ENCODE results near the gene RANBP2.
"Not testable (repeated sequence)": the region's sequence is repeated elsewhere in the genome, so short reads cannot be mapped to it uniquely, and the experiment has no call there.

RANBP2 gene

DNA sequence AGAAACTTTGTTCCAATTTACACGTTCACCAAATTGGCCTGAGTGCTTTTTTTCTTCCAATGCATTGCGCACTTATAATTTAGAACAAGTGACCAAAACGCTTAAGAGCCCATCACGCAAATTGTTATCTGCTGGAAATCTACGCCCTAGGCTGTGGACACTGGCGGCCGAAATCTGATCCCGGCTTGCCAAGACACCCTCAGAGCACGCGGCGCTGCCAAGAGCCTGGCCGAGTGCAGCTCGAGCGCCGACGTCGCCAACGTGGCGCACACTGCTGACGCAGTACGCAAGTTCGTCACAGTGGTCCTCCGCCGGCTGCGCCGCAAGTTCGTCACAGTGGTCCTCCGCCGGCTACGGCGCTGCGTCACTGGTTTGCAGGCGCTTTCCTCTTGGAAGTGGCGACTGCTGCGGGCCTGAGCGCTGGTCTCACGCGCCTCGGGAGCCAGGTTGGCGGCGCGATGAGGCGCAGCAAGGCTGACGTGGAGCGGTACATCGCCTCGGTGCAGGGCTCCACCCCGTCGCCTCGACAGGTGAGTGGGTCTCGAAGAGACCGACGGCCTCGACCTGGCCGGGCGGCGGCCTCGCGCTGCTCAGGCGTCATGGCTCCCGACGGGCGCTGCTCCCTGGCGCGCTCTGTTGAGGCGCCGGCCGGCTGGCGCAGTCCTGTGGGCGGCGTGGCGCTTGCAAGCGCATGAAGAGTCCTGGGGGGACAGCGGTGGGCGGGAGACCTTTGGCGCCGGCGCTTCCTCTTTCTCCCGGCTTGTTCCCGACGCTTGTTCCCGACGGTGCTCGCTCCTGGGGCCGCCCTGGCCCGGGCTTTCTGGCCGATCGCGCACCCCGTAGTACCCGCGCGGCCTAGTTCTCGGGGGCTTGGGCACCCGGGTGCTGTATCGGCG is at the start of gene RANBP2:
Gene RANBP2 (plus strand): TSS at position 334 of the 896 bp plus-strand sequence. CDS start 125 bp downstream, at position 459.
- DNase-seq, result peak; percentile 63

DNA sequence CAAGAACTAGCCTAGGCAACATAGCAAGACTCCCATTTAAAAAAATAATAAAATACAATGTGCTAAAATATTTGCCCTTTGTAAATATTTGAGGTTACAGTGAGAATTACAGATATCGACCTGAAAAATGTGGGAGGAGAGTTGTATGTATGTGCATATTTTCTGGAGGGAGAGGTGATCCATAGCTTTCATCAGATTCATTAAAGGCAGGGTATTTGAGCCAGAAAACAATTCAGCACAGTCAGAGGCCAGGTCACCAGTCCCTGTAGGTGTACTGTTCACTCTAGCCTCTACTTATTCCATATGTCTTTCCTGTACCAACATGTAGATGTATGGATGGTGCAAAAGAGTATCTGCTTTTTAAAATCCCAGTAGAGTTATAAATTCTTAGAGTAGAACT is 49.0 kb upstream of the RANBP2 start:
- not testable (repeated sequence) for DNase-seq

- not testable (repeated sequence) for DNase-seq
These were observed 47.0 kb upstream of the RANBP2 start for GRCh38 chr2:108672200-108672805.

GRCh38 chr2:108676522-108676921 is 42.8 kb upstream of the RANBP2 start:
- not testable (repeated sequence) for DNase-seq

- DNase-seq, result not testable (repeated sequence)
These were observed 42.0 kb upstream of the RANBP2 start for GRCh38 chr2:108677239-108677744.

GRCh38 chr2:108678198-108678651 is 41.1 kb upstream of the RANBP2 start:
- DNase-seq, result not testable (repeated sequence)

DNA sequence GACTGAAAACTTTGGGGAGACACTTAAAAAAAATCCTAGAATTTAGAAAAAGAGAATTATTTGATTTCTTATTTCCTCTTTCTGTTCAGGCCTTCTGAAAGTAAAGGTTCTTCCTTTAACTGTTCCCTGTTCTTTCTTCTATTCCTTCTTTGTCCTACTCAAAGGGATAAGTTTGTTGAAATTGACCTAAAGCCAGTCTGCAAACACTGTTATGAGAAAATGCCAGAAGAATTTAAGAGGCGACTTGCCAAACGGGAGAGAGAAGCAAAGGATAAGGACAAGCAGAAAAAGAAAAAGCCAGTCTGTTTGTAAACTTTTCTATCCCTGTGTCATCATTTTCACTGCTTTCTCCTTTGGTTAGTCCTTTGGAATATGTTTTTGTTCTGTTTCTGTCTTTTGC is 38.5 kb upstream of the RANBP2 start:
- DNase-seq, result not testable (repeated sequence)

DNA sequence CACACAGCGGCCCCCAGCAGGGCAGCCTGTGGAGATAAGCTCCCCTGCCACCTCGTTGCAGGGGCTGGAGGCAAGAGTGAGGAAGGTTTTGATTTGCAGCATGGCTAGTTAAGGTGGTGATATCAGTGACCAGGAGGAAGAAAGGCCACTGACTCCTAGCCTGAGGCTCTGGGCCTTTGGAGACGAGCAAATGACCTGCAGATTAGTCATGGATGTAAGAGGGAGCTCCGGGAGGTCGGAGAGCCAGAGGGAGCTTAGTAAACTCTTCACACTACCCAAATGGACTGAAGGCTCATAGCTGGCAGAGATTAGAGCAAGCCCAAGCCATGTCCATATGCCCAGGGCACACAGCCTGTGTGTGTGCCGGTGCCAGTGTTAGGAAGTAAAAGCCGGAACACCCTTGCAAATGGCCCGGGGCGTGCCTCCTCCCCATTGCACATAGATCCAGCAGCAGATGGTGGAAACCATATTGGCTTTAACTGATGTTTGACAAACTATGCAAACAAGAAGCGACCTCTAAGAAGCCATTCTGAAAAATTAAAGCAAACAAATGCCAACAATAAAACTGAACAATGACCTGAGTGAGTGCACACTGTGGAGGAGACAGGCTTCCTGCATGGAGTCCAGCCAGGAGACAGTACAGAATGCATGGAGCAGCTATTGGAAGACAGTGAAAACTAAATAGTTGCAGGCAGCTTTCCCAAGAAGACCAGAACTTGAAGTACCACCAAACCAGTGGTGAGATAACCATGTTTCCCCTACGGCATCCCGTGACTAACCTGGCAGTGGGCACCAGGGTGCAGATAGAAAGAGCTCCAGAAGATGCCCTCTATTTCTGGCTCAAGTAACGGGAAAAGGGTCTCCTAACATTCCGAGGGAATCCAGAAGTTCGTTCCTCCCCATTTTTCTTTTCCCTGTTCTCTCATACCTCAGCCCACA is 30.2 kb upstream of the RANBP2 start:
- not testable (repeated sequence) for DNase-seq

DNA sequence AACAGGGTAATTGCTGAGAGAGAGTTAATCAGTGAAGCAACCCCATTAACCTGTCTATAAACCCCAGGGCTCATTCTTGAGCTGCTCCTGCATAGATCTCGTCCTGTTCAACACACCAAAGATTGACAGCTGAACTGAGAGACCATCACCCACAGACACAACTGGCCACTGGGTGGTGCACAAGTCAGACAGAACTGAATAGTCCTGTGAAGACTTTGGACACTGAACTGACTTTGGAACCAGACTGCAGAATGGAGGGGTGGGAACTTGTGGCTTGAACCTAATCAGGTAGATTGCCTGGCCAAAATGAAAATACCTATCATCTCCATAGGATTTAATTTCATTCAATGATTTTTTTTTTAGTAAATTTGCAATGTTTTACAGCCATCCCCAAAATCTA is 29.3 kb upstream of the RANBP2 start:
- not testable (repeated sequence) for DNase-seq

DNA sequence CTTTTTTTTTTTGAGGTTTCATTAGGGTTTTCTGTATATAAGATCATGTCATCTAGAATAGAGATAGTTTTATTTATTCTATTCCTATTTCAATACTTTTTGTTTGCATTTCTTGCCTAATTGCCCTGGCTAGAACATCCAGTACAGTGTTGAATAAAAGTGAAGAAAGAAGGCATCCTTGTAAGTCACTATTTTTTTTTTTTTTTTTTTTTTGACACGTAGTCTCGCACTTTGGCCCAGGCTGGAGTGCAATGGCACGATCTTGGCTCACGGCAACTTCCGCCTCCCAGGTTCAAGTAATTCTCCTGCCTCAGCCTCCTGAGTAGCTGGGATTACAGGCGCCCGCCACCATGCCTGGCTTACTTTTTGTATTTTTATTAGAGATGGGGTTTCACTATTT is 27.8 kb upstream of the RANBP2 start:
- no peak for DNase-seq

DNA sequence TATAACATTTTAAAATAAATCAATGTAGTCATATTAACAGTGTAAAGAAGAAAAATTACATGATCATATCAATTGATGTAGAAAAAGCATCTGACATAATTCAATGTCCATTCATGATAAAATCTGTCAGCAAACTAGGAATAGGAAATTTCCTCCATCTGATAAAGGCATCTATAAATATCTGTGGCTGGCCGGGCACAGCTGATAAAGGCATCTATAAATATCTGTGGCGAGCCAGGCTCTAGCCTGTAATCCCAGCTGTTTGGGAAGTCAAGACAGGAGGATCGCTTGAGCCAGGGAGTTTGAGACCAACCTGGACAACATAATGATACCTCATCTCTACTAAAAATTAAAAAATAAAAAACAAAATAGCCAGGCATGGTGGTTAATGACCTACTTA is 18.1 kb upstream of the RANBP2 start:
- DNase-seq, result no peak

GRCh38 chr2:108701806-108702205 is 17.5 kb upstream of the RANBP2 start:
- DNase-seq, result no peak

GRCh38 chr2:108704871-108705270 is 14.4 kb upstream of the RANBP2 start:
- no peak for DNase-seq

DNA sequence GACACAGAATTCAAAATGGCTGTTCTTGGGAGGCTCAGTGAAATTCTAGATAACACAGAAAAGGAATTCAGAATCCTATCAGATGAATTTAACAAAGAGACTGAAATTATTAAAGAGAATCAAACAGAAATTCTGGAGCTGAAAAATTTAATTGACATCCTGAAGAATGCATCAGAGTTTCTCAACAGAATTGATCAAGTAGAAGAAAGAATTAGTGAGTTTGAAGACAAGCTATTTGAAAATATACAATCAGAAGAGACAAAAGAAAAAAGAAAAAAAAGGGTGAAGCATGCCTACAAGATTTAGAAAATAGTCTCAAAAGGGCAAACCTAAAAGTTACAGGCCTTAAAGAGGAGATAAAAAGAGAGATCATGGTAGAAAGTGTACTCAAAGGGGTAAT is 12.0 kb upstream of the RANBP2 start:
- DNase-seq, result no peak

DNA sequence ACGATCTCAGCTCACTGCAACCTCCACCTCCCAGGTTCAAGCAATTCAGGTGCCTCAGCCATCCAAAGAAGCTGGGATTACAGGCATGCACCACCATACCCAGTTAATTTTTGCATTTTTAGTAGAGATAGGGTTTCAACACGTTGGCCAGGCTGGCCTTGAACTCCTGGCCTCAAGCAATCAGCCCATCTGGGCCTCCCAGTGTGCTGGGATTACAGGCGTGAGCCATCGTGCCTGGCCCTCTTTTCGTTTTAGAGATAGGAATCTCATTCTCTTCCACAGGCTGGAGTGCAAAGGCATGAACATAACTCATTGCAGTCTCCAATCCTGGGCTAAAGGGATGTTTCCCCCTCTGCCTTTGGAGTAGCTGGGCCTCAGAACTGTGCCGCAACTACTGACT is 2.3 kb upstream of the RANBP2 start:
- DNase-seq, result not testable (repeated sequence)

GRCh38 chr2:108726048-108726447 is 6.8 kb downstream of the RANBP2 start:
- not testable (repeated sequence) for DNase-seq

- not testable (repeated sequence) for DNase-seq
These were observed 15.4 kb downstream of the RANBP2 start for GRCh38 chr2:108734656-108735055.

DNA sequence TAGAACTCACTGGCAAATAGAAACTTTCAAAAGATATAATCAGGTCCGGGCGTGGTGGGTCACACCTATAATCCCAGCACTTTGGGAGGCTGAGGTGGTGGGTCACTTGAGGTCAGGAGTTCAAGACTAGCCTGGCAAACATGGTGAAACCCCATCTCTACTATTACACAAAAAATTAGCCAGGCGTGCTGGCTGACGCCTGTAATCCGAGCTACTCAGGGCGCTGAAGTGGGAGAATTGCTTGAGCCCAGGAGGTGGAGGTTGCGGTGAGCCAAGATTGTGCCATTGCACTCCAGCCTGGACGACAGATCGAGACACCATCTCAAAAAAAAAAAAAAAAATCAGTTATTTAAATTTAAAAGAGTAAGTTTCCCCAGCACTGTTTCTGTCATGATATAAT is 38.7 kb downstream of the RANBP2 start:
- not testable (repeated sequence) for DNase-seq

GRCh38 chr2:108762618-108763017 is 43.3 kb downstream of the RANBP2 start:
- not testable (repeated sequence) for DNase-seq

- not testable (repeated sequence) for DNase-seq
These were observed 47.4 kb downstream of the RANBP2 start for GRCh38 chr2:108766671-108767070.

DNA sequence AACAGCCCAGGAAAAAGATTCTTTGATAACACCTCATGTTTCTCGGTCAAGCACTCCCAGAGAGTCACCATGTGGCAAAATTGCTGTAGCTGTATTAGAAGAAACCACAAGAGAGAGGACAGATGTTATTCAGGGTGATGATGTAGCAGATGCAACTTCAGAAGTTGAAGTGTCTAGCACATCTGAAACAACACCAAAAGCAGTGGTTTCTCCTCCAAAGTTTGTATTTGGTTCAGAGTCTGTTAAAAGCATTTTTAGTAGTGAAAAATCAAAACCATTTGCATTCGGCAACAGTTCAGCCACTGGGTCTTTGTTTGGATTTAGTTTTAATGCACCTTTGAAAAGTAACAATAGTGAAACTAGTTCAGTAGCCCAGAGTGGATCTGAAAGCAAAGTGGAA is 48.6 kb downstream of the RANBP2 start:
- not testable (repeated sequence) for DNase-seq

DNA sequence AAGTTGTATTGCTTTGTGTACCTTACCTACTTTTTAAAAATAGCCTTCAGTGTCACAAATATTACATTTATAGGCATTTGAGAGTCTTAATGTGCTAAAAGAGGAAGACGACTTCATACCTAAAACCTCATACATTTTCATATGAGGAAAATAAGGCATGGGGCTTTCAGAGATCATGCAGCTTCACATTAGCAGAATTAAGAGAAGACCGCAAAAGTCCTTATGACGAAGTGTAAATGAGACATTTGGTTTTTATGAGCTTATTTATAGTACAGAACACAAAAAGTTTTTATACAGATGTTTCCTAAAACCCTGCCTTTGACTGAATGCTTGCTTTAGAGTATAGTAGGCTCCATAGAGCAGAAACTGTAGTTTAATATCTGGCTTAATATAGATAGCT is 57.2 kb downstream of the RANBP2 start:
- DNase-seq, result no peak

GRCh38 chr2:108778857-108779256 is 59.6 kb downstream of the RANBP2 start:
- no peak for DNase-seq

Measured in 8988T (cell line).